ENCODE measurements around the gene TRIM33.
"Not testable (repeated sequence)": the region's sequence is repeated elsewhere in the genome, so short reads cannot be mapped to it uniquely, and the experiment has no call there.

TRIM33 gene

GRCh38 chr1:114368560-114369255, 142.3 kb downstream of the TRIM33 start:
- TF ChIP-seq CTCF (IDR thresholded peaks at IDR 0.05; ENCODE audit: low read length, missing control alignments): no peak
- no peak for DNase-seq (ENCODE audit: low read depth)
- H3K4me3 ChIP-seq (replicated peaks; ENCODE audit: low read depth, low read length): no peak overlapping the region

DNA sequence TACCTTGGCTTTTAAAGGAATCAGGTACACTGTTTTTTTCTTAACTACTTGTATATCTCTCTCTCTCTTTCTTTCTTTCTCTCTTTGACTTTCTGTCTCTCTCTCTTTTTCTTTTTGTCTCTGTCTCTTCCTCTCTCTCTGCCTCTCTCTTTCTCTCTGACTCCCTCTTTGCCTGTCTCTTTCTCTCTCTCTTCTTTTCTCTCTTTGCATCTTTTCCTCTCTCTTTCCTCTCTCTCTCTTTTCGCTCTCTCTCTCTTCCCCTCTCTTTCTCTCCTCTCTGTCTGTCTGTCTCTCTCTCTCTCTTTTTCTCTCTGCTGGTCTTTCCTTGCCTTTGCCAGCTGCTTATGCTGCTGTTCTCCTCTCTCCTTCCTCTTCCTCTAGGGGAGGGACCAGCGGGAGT, 143.2 kb downstream of the TRIM33 start:
- no peak overlapping the region for H3K4me3 ChIP-seq (replicated peaks; ENCODE audit: low read depth, low read length)
- no peak for DNase-seq (ENCODE audit: low read depth)
- TF ChIP-seq CTCF (IDR thresholded peaks at IDR 0.05; ENCODE audit: low read length, missing control alignments): no peak

- DNase-seq (ENCODE audit: low read depth); H3K4me3 ChIP-seq (replicated peaks; ENCODE audit: low read depth, low read length): not testable (repeated sequence)
These were observed 147.8 kb downstream of the TRIM33 start for GRCh38 chr1:114363230-114363629.

DNA sequence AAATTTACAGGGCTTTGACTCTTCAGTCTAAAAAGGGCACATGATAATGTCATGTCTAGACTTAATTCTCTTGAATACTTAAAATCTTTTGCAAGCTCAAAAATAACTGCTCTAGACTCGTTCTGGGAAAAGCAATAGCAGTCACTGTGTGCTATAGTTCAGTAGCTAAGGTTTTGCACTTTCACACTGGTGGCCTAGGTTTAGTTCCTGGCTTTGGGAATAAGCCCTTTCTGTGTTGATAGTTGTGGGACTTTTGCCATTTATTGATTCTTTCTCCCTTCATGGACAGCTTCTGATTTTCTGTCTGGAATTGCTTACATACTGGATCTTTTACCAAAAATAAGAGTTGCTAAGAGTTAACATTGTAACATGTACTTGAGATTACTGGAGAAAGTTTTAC, 151.2 kb downstream of the TRIM33 start:
- TF ChIP-seq CTCF (IDR thresholded peaks at IDR 0.05; ENCODE audit: low read length, missing control alignments): no peak
- no peak overlapping the region for H3K4me3 ChIP-seq (replicated peaks; ENCODE audit: low read depth, low read length)
- DNase-seq (ENCODE audit: low read depth): no peak

DNA sequence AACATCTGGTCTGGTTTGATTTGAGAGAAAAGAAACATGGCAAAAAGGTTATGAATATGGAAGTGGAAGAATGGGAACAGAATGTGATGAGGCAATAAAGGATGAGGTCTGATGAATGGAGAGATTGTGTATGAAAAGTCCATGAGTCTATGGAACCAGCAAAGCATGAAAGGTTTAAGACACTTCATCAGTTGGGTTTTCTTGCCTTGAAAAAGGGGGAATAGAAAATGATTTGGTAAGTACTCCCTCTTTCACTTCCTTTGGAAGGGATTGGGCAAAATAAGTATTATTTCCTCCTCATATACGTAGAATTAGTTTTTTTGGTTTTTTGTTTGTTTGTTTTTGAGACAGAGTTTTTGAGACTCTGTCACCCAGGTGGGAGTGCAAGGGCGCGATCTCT, 155.8 kb downstream of the TRIM33 start:
- no peak for DNase-seq (ENCODE audit: low read depth)
- no peak overlapping the region for H3K4me3 ChIP-seq (replicated peaks; ENCODE audit: low read depth, low read length)
- TF ChIP-seq CTCF (IDR thresholded peaks at IDR 0.05; ENCODE audit: low read length, missing control alignments): no peak

GRCh38 chr1:114353262-114353661, 157.7 kb downstream of the TRIM33 start:
- DNase-seq (ENCODE audit: low read depth): peak; percentile 88
- no peak for TF ChIP-seq CTCF (IDR thresholded peaks at IDR 0.05; ENCODE audit: low read length, missing control alignments)
- H3K4me3 ChIP-seq (replicated peaks; ENCODE audit: low read depth, low read length): no peak overlapping the region

- H3K4me3 ChIP-seq (replicated peaks; ENCODE audit: low read depth, low read length): no peak overlapping the region
- TF ChIP-seq CTCF (IDR thresholded peaks at IDR 0.05; ENCODE audit: low read length, missing control alignments): no peak
- peak; percentile 36 for DNase-seq (ENCODE audit: low read depth)
These were observed 158.2 kb downstream of the TRIM33 start for GRCh38 chr1:114352797-114353196.
